OCI-LY3 (cell line): ENCODE results near the gene CALD1.

Source experiments
- H2AFZ ChIP-seq: fragments of 200-600, 300-600 bp; shearing (Covaris generic); 2 replicates; pipeline ENCODE4 v1.6.0; 2014; ENCODE audit warnings: antibody characterized with exemption, low read depth, low read length
- H3K27ac ChIP-seq: fragments of 200-600, 300-600 bp; sonication (generic); 2 replicates; pipeline ENCODE4 v1.5.1; 2014; ENCODE audit warnings: mild to moderate bottlenecking, low read length, moderate library complexity, mixed read lengths
- H3K27me3 ChIP-seq: fragments of 200-600, 300-600 bp; sonication (generic); 2 replicates; pipeline ENCODE4 v1.6.1; 2014; ENCODE audit warnings: low read depth, low read length, mixed read lengths
- H3K36me3 ChIP-seq: fragments of 200-600, 300-600 bp; sonication (generic); replicated peaks from 2 replicates; pipeline ENCODE3; 2014; ENCODE audit warnings: low read depth, low read length, mixed read lengths
- H3K4me1 ChIP-seq: fragments of 300-600, 200-600 bp; sonication (generic); 2 replicates; pipeline ENCODE4 v1.6.1; 2014; ENCODE audit warnings: low read length, mixed read lengths
- H3K4me2 ChIP-seq: fragments of 200-600, 300-600 bp; sonication (generic); 2 replicates; pipeline ENCODE4 v1.6.1; 2014; ENCODE audit warnings: low read length, mixed read lengths
- H3K4me3 ChIP-seq: fragments of 300-600, 200-600 bp; sonication (generic); 2 replicates; pipeline ENCODE4 v1.5.1; 2014; ENCODE audit warnings: antibody characterized with exemption, mild to moderate bottlenecking, low read length, moderate library complexity
- H3K79me2 ChIP-seq: fragments of 300-600, 200-600 bp; shearing (Covaris generic); 2 replicates; pipeline ENCODE4 v1.6.1; 2014; ENCODE audit warnings: mild to moderate bottlenecking, low read length, mixed read lengths
- H3K9ac ChIP-seq: fragments of 300-600, 200-600 bp; shearing (Covaris generic); 2 replicates; pipeline ENCODE4 v1.6.0; 2014; ENCODE audit warnings: mild to moderate bottlenecking, low read length, moderate library complexity
- H3K9me3 ChIP-seq: fragments of 200-600, 300-600 bp; shearing (Covaris generic); 2 replicates; pipeline ENCODE4 v1.6.1; 2014; ENCODE audit warnings: low read length, mixed read lengths; ENCODE audit not compliant: insufficient read depth
- H4K20me1 ChIP-seq: fragments of 200-600, 300-600 bp; sonication (generic); 2 replicates; pipeline ENCODE4 v1.6.1; 2016; ENCODE audit warnings: low read length, mixed read lengths; ENCODE audit not compliant: insufficient read depth
- EZH2phosphoT487 ChIP-seq: fragments of 200-600 bp; shearing (Covaris generic); IDR thresholded peaks from 2 replicates; pipeline ENCODE4 v1.6.1; 2018; ENCODE audit warnings: antibody characterized with exemption, mixed run types, low read depth
- TF ChIP-seq, protein P1 (sequence below): fragments of 200-600, 300-600 bp; sonication (generic); IDR thresholded peaks from 2 replicates; pipeline ENCODE4 v1.5.1; 2014; ENCODE audit warnings: antibody characterized with exemption, low read length, low read depth

CALD1 gene

DNA sequence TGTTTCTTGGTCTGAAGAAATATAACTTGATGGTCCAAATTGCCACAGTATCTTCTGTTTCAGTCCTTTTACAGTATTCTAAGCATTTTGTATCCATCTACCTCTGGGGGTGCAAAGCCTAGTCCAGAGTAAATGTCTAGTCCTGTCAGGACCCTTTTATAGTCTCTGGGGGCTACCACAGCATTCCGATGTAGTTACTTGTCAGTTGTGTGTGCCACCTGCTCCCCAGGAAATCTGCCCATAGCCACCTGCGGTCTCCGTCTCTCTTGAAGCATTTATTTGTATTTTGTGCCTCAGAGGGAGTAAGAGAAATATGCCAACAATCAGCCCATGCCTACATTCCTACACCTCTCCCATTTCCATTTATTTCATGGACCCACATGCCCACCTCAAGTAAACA lies 219.7 kb downstream of the CALD1 start:
- Histone ChIP-seq H3K9me3 (no peaks in the 10 kb centered on the region), H3K4me1 (no peaks in the 10 kb centered on the region), H3K4me3 (no peak overlapping the region), H4K20me1 (no peaks in the 10 kb centered on the region), H3K9ac (no peak overlapping the region), H3K4me2 (no peak overlapping the region), H2AFZ (no peak overlapping the region), H3K27ac (no peak overlapping the region), H3K79me2 (no peaks in the 10 kb centered on the region), H3K36me3 (peaks cover 7% of the 10 kb centered on the region), H3K27me3 (no peaks in the 10 kb centered on the region)
- TF ChIP-seq EZH2phosphoT487: no peak
- TF ChIP-seq, protein P1, sequence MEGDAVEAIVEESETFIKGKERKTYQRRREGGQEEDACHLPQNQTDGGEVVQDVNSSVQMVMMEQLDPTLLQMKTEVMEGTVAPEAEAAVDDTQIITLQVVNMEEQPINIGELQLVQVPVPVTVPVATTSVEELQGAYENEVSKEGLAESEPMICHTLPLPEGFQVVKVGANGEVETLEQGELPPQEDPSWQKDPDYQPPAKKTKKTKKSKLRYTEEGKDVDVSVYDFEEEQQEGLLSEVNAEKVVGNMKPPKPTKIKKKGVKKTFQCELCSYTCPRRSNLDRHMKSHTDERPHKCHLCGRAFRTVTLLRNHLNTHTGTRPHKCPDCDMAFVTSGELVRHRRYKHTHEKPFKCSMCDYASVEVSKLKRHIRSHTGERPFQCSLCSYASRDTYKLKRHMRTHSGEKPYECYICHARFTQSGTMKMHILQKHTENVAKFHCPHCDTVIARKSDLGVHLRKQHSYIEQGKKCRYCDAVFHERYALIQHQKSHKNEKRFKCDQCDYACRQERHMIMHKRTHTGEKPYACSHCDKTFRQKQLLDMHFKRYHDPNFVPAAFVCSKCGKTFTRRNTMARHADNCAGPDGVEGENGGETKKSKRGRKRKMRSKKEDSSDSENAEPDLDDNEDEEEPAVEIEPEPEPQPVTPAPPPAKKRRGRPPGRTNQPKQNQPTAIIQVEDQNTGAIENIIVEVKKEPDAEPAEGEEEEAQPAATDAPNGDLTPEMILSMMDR: no peak

DNA sequence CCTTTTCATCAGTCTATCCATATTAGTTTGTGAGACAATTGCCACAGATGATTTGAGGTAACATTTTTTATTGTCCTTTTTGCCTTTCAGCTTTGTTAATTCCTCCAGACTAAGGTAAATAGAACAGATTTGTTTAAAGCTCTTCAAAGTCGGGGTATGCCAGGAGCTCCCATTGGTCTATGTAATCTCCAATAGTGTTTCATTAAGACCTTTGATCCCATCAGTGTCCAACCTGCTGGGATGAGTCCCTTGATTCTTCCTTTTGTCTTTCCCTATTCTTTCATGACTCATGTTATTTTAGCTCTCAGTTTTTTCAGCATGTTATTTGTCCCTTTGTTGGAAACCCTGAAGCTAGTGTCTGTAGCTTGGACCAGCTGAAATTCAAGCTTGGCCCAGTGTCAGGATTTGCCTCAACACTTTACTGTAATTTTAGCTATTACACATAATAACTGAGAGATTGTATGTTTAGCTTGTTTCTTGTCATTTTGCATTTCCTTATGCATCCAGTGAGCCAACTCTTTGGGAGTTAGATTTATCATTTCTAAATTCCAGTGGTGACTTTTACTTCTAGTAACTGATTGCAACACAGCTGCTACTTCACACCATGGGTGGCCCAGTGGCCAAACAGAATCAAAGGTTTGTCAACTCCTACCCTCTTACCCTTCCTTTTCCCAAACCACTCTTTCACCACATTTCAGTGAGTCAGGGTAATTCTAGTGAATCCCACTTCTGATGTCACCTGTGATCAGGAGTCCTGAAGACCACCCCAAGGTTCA lies 222.1 kb downstream of the CALD1 start:
- no peak overlapping the region for H3K9ac ChIP-seq
- TF ChIP-seq, protein P1: no peak
- no peak for TF ChIP-seq EZH2phosphoT487
- no peaks in the 10 kb centered on the region for H3K27me3 ChIP-seq
- H3K4me1 ChIP-seq: no peaks in the 10 kb centered on the region
- no peak overlapping the region; the same call in 1 of the 2 replicates for H2AFZ ChIP-seq
- no peak overlapping the region for H3K4me2 ChIP-seq
- H3K27ac ChIP-seq: no peak overlapping the region
- H3K9me3 ChIP-seq: no peaks in the 10 kb centered on the region
- H3K4me3 ChIP-seq: no peak overlapping the region
- H4K20me1 ChIP-seq: no peaks in the 10 kb centered on the region
- H3K79me2 ChIP-seq: no peaks in the 10 kb centered on the region
- peaks cover 2% of the 10 kb centered on the region for H3K36me3 ChIP-seq

DNA sequence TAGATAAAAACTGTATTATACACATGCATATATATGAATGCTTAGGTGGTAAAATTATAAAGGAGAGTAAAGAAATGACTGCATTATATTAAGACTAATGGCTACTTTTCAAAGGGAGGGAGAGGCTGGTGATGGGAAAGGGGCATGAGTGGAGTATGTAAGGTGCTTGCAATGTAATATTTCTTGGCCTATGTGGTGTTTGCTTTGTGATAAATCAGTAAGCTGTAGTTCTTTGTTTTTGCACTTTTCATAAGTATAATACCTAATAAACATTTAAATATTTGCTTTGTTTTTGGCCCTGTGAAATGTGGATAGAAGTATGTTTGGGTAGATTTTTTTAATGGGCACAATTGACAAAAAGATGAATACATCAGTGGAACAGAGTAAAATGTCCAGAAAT lies 232.8 kb downstream of the CALD1 start:
- H2AFZ ChIP-seq: no peak overlapping the region

More for the DNA sequence above, 232.8 kb downstream of the CALD1 start:
- H3K4me2 ChIP-seq: no peak overlapping the region
- no peak overlapping the region for H3K27ac ChIP-seq
- no peaks in the 10 kb centered on the region for H3K79me2 ChIP-seq
- H3K4me3 ChIP-seq: no peak overlapping the region
- no peaks in the 10 kb centered on the region for H4K20me1 ChIP-seq
- no peaks in the 10 kb centered on the region for H3K4me1 ChIP-seq
- no peaks in the 10 kb centered on the region for H3K9me3 ChIP-seq
- TF ChIP-seq, protein P1: no peak
- no peak for TF ChIP-seq EZH2phosphoT487
- H3K36me3 ChIP-seq: no peaks in the 10 kb centered on the region
- H3K27me3 ChIP-seq: no peaks in the 10 kb centered on the region
- H3K9ac ChIP-seq: no peak overlapping the region
